Muscle of back (tissue), 11 donors: Measurements from ENCODE around the gene DCDC2. TPM values are rescaled to one million over a fixed set of nuclear protein-coding genes. Genes with fewer than 3 reads are reported as not detected.
A peak's percentile ranks its signal among the peaks of the same experiment; 100 is the strongest.
"Not testable (repeated sequence)": the region's sequence is repeated elsewhere in the genome, so short reads cannot be mapped to it uniquely, and the experiment has no call there.

Source experiments
- DNase-seq, 3 donors: peaks; one replicate each; pipeline versions ENCODE4 v3.0.0 to v3.0.0-alpha.2; 2013
- polyA plus RNA-seq, 10 donors: library from polyadenylated mRNA; unstranded; fragments of 120-200 nt; gene quantifications; one replicate each; pipeline ENCODE4 v1.2.1, GENCODE V29; 2013; ENCODE audit not compliant: insufficient read length in 10 of 10

The DCDC2 gene
- polyA plus RNA-seq, 10 donors, result 0.05 to 0.22 (median 0.14) TPM

GRCh38 chr6:24272148-24272547, 85.7 kb downstream of the DCDC2 start:
- no peak for DNase-seq

GRCh38 chr6:24270011-24270410, 87.8 kb downstream of the DCDC2 start:
- DNase-seq, result no peak

- not testable (repeated sequence) for DNase-seq
Observed at GRCh38 chr6:24258214-24258613, 99.6 kb downstream of the DCDC2 start.

- DNase-seq, result no peak
Observed at GRCh38 chr6:24257282-24257681, 100.6 kb downstream of the DCDC2 start.

- DNase-seq, result no peak
Observed at GRCh38 chr6:24255676-24256075, 102.2 kb downstream of the DCDC2 start.

GRCh38 chr6:24253360-24253759, 104.5 kb downstream of the DCDC2 start:
- no peak for DNase-seq

- DNase-seq, result no peak
Observed at GRCh38 chr6:24252280-24252679, 105.6 kb downstream of the DCDC2 start.

- no peak for DNase-seq
Observed at GRCh38 chr6:24251339-24251738, 106.5 kb downstream of the DCDC2 start.

GRCh38 chr6:24249926-24250325, 107.9 kb downstream of the DCDC2 start:
- DNase-seq, result no peak

- DNase-seq, result no peak
Observed at GRCh38 chr6:24245275-24245674, 112.6 kb downstream of the DCDC2 start.

GRCh38 chr6:24242924-24243323, 114.9 kb downstream of the DCDC2 start:
- no peak for DNase-seq

- not testable (repeated sequence) for DNase-seq
Observed at GRCh38 chr6:24241779-24242178, 116.1 kb downstream of the DCDC2 start.

GRCh38 chr6:24240943-24241342, 116.9 kb downstream of the DCDC2 start:
- no peak for DNase-seq

- DNase-seq, result no peak
Observed at GRCh38 chr6:24240380-24240928, 117.4 kb downstream of the DCDC2 start.

- DNase-seq, result no peak
Observed at GRCh38 chr6:24238700-24239099, 119.2 kb downstream of the DCDC2 start.

GRCh38 chr6:24236779-24237178, 121.1 kb downstream of the DCDC2 start:
- DNase-seq, result not testable (repeated sequence)

GRCh38 chr6:24233813-24234442, 123.9 kb downstream of the DCDC2 start:
- DNase-seq, result no peak

GRCh38 chr6:24231438-24231977, 126.4 kb downstream of the DCDC2 start:
- DNase-seq, result no peak

GRCh38 chr6:24229696-24230405, 128.0 kb downstream of the DCDC2 start:
- DNase-seq, result no peak

GRCh38 chr6:24228681-24229255, 129.1 kb downstream of the DCDC2 start:
- DNase-seq, result peak in 1 of 3 donors; percentile 12

- no peak for DNase-seq
Observed at GRCh38 chr6:24228123-24228522, 129.7 kb downstream of the DCDC2 start.

- no peak for DNase-seq
Observed at GRCh38 chr6:24227556-24227955, 130.3 kb downstream of the DCDC2 start.

- no peak for DNase-seq
Observed at GRCh38 chr6:24226541-24226940, 131.3 kb downstream of the DCDC2 start.
